Amniotic epithelial cell (primary cell): ENCODE measurements around the gene CHDH.

Source experiments
- DNase-seq: peaks from one replicate; pipeline ENCODE4 v3.0.0-alpha.2; 2010; ENCODE audit warnings: low read depth

CHDH gene

GRCh38 chr3:53846134-53846850 is at the start of gene CHDH, which contains the start of gene IL17RB:
Gene CHDH (minus strand): TSS chr3:53846419. CDS start chr3:53824008, 22,411 bp downstream.
Gene IL17RB (plus strand): TSS chr3:53846568. CDS start chr3:53846589, 21 bp downstream.
- DNase-seq = no peak

DNA sequence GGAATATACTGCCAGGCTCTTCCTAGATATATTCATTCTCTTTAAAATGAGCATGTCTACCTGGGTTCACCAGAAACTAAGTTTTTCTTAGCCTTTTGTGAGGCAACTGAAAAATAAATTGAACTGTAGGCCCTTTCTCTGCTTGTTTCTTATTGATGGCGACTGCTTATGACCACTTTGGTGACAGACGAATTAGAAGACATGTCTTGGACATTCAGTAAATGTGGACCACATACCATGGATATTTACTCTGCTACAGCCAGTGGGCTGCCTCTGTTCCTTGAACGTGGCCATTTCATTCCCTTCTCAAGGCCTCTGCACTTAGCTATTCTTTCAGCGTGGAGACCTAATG is 46.0 kb upstream of the CHDH start:
- peak; percentile 8 for DNase-seq

DNA sequence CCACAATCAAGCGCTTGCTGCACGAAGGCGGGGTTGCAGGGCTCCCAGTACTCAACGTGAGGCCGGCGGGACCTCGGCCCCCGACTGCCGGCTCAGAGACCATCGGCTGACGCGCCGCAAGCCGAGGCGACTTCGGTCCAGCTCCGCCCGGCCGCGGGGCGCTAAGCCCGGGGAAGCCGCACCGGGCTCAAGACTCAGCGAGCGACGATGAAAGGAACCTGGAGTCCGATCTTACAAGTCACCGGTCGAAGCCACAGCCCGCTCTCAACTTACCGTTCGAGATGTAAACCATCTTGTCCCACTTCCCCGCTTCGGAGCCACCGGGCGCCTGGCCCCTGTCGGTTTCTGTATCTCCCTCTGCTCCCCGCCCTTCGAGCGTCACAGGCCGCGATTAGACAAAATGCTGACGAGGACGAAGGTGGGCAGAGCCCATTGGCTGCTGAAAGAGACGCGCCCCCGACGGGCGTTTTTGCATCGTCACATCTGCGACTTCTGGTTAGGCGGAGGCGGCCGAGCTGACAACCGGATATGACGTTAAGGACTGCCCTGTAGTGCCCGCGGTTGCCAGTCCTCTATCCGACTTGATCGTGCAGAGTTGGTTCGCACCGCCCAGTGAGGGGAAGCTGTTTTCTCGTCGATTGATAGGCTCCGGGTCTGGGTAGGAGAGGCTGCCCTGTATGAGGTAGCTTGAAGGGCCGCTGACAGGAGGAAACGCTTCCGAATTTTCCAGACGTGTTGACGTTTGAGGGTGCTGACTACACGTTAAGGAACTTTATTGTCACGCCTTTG is 45.5 kb upstream of the CHDH start, which contains the start of gene SELENOK:
TSS of gene SELENOK (minus strand) at position 363 of the 789 bp plus-strand sequence.
- peak; percentile 99 for DNase-seq

DNA sequence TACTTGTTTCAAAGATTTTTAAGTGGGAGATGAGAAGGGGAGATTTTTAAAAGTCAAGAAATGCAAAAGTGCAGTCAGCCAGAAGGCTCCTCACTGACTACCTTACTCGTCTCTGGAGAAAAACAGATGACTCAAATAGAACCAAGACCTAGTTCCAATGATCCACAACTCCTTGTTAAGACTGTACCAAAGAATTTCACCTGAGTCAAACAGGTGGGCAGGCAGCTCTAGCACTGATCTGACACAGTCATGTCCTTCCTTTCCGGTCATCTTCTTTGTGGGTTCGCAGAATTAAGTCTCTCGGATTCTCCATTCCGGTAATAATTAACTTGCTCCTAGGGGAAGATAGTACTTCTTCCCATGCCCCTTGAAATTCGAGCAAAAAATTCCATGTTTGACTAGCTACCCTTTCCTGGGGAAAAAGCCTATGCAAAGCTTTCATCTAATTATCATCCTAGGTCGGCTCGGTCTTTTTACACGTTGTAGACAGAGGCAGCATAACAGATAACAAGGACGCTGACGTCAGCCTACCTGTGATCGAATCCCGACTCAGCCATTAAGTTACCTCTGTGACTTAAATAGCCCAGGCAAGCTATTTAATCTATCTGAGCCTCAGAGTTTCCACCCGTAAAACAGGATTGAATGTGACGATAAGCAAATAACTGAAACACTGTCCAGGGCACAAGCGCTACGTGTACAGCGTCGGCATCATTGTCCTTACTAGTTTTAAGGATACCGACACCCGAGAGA is 44.7 kb upstream of the CHDH start:
- DNase-seq = peak; percentile 35

- DNase-seq = peak; percentile 30
These were observed 42.0 kb upstream of the CHDH start for GRCh38 chr3:53888232-53888631.

- DNase-seq = no peak
These were observed 41.2 kb upstream of the CHDH start for GRCh38 chr3:53887446-53887845.

DNA sequence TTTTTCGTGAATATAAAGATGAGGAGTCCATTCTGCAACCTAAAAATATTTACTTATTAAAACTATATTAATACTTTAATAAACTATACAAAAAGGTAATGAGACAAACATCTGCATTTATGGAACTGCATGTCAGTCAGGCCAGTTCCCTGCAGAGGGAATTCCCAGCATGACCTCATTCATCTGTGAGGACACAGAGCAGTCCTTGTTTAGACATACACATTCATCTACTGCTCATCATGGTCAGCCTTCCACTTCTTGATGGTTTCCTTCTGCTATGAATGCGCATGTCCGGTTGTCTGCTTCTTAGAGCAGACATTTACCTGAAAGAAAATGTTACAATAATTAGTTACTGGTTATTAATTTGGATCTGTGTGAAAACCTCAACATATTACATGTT is 39.0 kb upstream of the CHDH start:
- no peak for DNase-seq

DNA sequence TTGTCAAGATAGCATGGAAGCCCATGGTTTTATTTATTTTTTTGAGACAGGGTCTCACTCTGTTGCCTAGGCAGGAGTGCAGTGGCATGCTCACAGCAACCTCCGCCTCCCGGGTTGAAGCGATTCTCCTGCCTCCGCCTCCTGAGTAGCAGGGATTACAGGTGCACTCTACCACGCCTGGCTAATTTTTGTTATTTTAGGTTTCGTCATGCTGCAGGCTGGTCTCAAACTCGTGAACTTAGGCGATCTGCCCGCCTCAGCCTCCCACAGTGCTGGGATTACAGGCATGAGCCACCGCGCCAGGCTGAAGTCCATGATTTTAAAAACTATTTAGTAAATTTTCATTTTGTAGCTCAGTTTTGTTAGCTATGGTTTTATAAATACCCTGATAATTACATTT is 38.4 kb upstream of the CHDH start:
- no peak for DNase-seq

DNA sequence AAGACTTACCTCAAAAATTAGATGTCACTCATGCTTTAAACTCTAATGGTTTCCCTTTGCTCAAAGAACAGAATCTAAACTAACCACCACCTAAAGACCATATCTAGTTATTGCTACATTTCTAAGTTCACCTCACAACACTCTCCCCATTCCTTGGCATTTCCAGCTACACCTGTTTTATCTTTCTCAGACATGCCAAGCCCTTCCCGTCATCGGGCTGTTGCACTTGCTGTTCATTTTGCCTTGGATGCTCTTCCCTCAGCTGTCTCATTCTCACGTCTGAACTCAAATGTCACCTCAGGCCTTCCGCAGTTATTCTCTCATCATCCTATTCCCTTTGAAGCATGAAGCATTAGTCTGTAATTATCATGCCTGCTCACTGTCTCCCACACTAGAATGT is 36.8 kb upstream of the CHDH start:
- no peak for DNase-seq

- peak; percentile 69 for DNase-seq
These were observed 35.7 kb upstream of the CHDH start, which contains the start of gene ACTR8 for GRCh38 chr3:53881691-53882593. Gene ACTR8 (minus strand): TSS chr3:53882152. CDS start chr3:53882101, 51 bp downstream.

DNA sequence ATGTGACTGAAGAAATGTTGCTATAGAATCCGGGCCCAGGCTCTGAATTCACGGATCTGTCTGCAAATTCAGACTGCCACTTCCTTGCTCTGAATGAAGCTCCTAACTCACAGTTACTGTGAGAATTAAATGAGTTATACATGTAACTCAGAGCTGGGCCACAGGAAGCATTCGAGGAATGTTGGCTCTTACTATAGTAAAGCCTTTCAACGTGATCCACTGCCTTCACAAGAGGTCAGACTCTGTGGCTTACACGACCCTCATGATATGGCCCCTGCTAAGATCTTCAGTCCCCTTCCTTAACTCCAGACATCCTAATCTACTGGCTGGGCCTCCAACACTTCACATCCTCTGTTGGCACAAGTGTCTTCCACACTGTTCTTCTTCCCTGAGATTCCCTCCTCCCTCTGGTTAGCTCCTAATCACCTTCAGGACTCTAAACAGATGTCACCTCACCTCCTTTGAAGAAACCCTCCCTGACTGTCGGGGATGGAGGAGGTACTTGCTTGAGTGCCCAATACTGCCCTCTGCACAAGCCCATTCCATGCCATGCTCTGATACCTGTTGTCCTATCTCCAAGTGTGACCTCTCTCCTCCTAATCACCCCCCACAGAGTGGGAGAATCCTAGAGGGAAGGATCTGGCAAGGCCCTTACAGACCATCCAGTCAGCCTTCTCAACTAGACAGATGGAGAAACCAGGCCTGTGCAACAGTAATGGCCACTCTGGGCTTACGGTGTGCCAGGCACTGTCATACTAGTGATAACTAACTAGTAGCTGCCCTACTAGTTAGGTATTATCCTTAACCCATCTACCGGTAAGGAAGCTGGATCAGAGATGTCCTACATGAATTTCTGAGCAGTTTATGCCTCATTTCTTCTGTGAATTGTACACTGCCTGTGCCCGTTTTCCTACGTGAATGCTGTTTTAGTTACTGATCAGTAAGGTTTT is 34.5 kb upstream of the CHDH start:
- DNase-seq = peak; percentile 53

GRCh38 chr3:53865732-53866499 is 19.7 kb upstream of the CHDH start:
- DNase-seq = no peak

DNA sequence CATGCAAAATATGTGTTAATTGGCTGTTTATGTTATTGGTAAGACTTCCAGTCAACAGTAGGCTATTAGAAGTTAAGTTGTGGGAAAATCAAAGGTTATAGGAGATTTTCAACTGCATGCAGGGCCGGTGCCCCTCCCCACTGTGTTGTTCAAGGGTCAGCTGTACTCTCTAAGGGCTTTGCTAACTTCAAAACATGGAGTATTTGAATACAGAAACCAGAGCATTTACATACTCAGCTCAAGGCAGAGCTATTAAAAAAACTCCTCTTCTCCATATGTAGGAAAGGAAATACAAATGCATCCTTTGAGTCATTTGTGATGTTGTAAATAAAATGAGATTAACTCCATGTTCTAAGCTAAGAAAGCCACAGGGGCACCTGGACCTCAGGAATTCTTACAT is 16.9 kb upstream of the CHDH start:
- DNase-seq = no peak

DNA sequence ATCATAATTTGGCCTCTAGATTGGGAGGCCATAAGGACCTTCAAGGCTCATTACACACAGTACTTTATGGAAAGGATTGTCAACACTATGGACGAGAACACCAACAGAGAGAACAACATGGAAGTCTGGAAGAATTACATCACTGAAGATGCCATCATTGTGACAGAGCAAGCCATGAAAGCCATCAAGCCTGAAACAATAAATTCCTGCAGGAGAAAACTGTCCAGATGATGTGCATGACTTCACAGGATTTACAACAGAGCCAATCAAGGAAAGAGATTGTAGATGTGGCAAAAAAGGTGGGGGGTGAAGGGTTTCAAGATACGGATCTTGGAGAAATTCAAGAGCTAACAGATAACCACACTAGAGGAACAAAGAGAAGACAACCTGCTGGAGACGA is 16.0 kb upstream of the CHDH start:
- no peak for DNase-seq

- no peak for DNase-seq
These were observed 14.0 kb upstream of the CHDH start for GRCh38 chr3:53860196-53860595.

DNA sequence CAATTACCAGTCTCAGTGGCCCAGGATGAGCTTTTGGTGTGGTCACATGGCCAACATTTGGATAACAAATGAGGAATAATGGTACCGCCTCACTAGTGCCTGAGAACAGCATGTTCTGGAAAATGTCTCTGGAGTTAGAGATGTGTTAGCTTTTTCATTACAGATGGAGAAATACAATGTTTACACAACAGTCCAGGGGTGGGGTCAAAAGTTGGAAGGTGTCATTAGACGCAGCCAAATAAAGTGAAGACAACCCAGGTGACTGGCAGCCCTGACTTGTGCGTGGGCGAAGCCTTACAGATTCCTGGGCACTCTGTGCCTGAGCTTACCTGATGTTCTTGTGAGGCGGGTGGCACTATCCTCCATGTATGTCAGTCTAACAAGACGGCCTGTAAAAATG is 13.0 kb upstream of the CHDH start:
- no peak for DNase-seq

DNA sequence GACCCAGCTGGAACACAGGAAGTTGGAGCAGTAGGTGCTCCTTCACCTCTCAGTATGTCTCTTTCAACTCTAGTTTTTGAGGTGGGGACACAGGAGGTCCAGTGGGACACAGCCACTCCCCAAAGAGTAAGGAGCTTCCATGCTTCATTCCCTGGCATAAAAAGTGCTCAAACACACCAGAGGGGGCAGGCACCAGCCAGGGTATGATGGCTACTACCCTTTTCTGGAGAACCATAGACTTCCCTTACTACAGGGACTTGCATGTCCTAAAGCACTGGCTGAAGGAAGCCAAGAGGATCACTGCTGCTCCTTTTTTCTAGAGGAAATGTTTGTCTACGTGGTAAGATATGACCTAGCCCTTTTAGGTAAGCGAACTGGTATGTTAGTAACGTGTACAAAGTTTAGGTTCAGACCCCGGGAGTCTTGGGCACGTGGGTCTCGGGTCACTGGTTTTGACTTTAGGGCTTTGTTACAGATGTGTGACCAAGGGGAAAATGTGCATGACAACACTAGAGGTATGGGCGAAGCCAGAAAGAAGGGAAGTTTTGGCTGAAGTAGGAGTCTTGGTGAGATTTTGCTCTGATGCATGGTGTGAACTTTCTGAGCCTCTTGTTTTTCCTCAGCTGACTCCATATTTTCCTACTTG is 12.0 kb upstream of the CHDH start:
- DNase-seq = no peak

GRCh38 chr3:53856964-53857363 is 10.7 kb upstream of the CHDH start:
- no peak for DNase-seq

GRCh38 chr3:53850895-53851294 is 4.7 kb upstream of the CHDH start:
- peak; percentile 54 for DNase-seq
